NCI-H2196 treated with DMSO at 0.1 percent for 48 hours (cell line): ENCODE data around the gene R3HCC1L.

Experiments used
- DNase-seq: peaks from one replicate; lab custom pipeline; 2025; ENCODE audit not compliant: unreplicated experiment; lab: John Stamatoyannopoulos, UW

Gene R3HCC1L

GRCh38 chr10:98134431-98135221, at the start of gene R3HCC1L:
R3HCC1L (plus strand) TSS chr10:98134657; CDS start chr10:98208115, 73,458 bp downstream.
- peak; percentile 64 for DNase-seq

- DNase-seq = no peak
Observed at GRCh38 chr10:98085238-98085637, 49.2 kb upstream of the R3HCC1L start.

GRCh38 chr10:98086837-98087708, 47.4 kb upstream of the R3HCC1L start:
- DNase-seq = no peak

GRCh38 chr10:98088186-98088971, 46.1 kb upstream of the R3HCC1L start:
- DNase-seq = no peak

GRCh38 chr10:98090822-98091221, 43.6 kb upstream of the R3HCC1L start:
- DNase-seq = no peak

GRCh38 chr10:98096316-98096715, 38.1 kb upstream of the R3HCC1L start:
- no peak for DNase-seq

GRCh38 chr10:98096731-98097130, 37.7 kb upstream of the R3HCC1L start:
- DNase-seq = no peak

GRCh38 chr10:98097175-98097574, 37.3 kb upstream of the R3HCC1L start:
- no peak for DNase-seq

- no peak for DNase-seq
Observed at GRCh38 chr10:98097616-98098015, 36.8 kb upstream of the R3HCC1L start.

- no peak for DNase-seq
Observed at GRCh38 chr10:98098247-98098646, 36.2 kb upstream of the R3HCC1L start.

GRCh38 chr10:98100476-98100875, 34.0 kb upstream of the R3HCC1L start:
- no peak for DNase-seq

- DNase-seq = no peak
Observed at GRCh38 chr10:98101366-98101765, 33.1 kb upstream of the R3HCC1L start.

- DNase-seq = no peak
Observed at GRCh38 chr10:98104125-98104524, 30.3 kb upstream of the R3HCC1L start.

GRCh38 chr10:98106531-98106930, 27.9 kb upstream of the R3HCC1L start:
- DNase-seq = no peak

- DNase-seq = no peak
Observed at GRCh38 chr10:98107644-98108430, 26.6 kb upstream of the R3HCC1L start.

GRCh38 chr10:98110356-98110755, 24.1 kb upstream of the R3HCC1L start:
- DNase-seq = no peak

GRCh38 chr10:98115031-98115787, 19.2 kb upstream of the R3HCC1L start:
- no peak for DNase-seq

- DNase-seq = no peak
Observed at GRCh38 chr10:98119891-98120290, 14.6 kb upstream of the R3HCC1L start.

GRCh38 chr10:98125940-98126631, 8.4 kb upstream of the R3HCC1L start:
- DNase-seq = no peak
